Fibroblast of mammary gland (primary cell): Measurements from ENCODE around the gene PALD1.

Experiments
- DNase-seq: peaks from one replicate; pipeline ENCODE4 v3.0.0-alpha.2; 2010; ENCODE audit warnings: low read depth
- H3K4me3 ChIP-seq: 2 replicates; pipeline ENCODE4 v1.5.1; 2011; ENCODE audit warnings: low read depth, mild to moderate bottlenecking, low read length, moderate library complexity; ENCODE audit not compliant: control insufficient read depth
- CTCF ChIP-seq: conservative IDR thresholded peaks from 2 replicates; pipeline ENCODE4 v1.5.1; 2011; ENCODE audit warnings: low read depth, low read length, inconsistent platforms; ENCODE audit not compliant: control insufficient read depth, insufficient read depth

Gene PALD1

GRCh38 chr10:70444744-70445143 is 33.8 kb upstream of the PALD1 start:
- no peak overlapping the region for H3K4me3 ChIP-seq
- DNase-seq: no peak
- no peak for TF ChIP-seq CTCF

GRCh38 chr10:70445718-70446657 is 32.6 kb upstream of the PALD1 start:
- H3K4me3 ChIP-seq: no peak overlapping the region
- TF ChIP-seq CTCF: no peak
- DNase-seq: peak; percentile 80

- no peak for TF ChIP-seq CTCF
- H3K4me3 ChIP-seq: no peak overlapping the region
- no peak for DNase-seq
Measured at GRCh38 chr10:70448236-70448635, 30.3 kb upstream of the PALD1 start.

GRCh38 chr10:70455213-70455630 is 23.3 kb upstream of the PALD1 start:
- TF ChIP-seq CTCF: no peak
- DNase-seq: no peak

GRCh38 chr10:70456164-70456563 is 22.4 kb upstream of the PALD1 start:
- no peak overlapping the region for H3K4me3 ChIP-seq
- no peak for DNase-seq
- TF ChIP-seq CTCF: no peak

More at GRCh38 chr10:70455213-70455630, 23.3 kb upstream of the PALD1 start:
- no peak overlapping the region for H3K4me3 ChIP-seq

GRCh38 chr10:70457759-70458305 is 20.7 kb upstream of the PALD1 start:
- no peak for DNase-seq
- H3K4me3 ChIP-seq: no peak overlapping the region
- no peak for TF ChIP-seq CTCF
